NCI-H446 treated with DMSO at 0.1 percent for 48 hours (cell line): ENCODE measurements around the gene NDFIP2.
"Not testable (repeated sequence)": the region's sequence is repeated elsewhere in the genome, so short reads cannot be mapped to it uniquely, and the experiment has no call there.

Experiments
- DNase-seq: peaks from one replicate; lab custom pipeline; 2025; lab: John Stamatoyannopoulos, UW

Gene NDFIP2

DNA sequence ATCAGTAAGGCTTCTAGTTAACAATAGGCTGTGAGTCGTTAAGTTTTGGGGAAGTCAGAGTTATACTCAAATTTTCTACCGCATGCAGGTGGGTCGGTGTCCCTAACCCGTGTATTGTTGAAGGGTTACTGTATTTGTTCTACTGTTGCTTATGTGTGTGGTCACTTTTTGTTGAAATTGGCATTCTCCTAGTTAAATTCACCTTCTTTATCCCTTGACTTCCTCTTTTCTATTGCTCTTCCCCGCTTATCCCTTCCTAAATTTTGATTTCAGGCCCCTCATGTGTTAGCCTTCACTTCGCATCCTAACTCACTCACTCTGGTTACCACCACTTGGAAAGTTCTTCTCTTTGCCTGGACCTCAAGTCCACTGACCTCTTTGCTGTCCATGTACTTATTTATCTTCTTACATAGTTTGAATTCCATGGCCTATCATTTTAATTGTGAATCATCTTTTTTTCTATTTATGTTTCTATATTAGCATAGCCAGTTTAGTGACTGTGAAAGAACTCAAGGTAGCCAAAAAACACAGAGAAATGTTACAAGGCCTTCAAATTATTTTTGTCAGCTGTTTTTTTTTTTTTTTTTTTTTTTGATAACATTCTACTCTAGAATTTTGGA is 52.9 kb downstream of the NDFIP2 start:
- no peak for DNase-seq

DNA sequence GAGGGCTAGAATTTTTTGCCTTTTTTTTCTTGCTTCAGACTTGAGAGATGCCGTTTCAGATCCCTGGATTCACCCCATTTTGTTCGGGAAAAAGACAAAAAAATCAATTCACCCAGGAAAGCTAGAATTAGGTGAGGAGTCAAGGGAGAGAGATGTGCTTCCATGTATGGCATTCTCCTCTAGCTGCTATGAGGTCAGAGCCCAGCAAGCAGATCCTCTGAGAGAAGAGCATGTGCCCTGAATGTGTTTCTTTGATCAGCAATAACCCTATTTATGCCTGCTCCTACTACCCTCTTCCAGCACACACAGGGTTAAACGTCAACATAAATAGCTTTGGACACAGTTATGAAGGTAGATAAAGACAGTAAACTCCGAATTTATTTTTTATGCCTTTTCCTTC is 53.6 kb downstream of the NDFIP2 start:
- DNase-seq, result no peak

DNA sequence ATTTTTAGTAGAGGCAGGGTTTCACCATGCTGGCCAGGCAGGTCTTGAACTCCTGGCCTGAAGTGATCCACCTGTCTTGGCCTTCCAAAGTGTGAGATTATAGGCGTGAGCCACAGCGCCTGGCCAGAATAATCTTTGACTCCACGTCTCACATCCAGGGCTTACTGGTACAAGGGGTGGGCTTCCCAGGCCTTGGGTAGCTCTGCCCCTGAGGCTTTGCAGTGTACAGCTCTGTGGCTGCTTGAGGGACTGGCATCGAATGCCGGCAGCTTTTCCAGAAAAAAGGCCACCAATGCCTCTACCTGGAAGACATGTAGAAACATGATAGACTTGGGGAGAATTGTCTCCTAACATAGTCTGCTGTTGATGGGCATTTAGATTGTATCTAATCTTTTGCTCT is 57.8 kb downstream of the NDFIP2 start:
- no peak for DNase-seq

DNA sequence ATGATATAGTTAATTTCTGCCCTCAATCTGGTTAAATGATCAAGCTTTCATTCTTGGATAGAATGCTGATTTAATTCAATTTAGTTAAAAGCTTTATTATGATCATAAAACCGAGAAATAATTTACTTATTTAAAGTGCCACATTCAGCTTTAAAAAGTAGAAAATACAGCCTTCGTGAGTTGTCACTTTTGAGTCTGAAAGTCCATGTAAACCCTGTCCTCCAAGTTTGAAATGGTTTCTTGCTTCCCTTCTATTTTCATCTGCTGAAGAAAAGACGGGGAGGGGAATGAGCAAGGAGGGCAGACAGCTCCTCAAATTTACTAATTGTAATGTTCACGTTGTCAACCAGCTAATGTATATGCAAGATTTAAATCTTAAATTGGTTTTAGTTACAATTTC is 59.5 kb downstream of the NDFIP2 start:
- no peak for DNase-seq

DNA sequence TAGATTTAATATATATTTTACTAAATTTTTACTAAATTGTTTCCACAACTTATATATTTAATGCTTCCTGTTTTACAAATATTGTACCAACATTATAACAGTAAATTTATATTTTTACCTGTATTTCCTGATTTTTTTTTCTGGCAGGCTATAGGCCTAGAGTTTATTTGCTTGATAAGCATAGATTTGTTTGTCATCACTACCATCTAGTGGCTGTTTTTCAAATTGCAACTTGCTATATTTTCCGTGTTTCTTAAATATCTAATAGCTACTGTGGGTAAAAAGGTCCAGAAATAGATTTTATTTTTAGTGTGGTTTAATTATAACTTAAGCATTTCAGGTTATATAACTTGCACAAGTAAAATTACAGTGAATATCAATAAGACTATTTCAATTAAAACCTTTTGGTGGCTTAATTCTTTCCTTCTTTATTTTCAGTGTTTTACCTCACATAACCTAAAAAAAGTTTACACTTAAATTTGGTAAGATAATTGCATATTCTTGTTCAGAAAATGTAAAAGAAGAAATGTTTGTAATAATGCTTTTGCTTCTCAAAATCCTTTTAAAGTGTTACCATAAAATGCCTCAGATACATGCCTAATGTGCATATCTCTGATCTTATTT is 60.6 kb downstream of the NDFIP2 start:
- no peak for DNase-seq

DNA sequence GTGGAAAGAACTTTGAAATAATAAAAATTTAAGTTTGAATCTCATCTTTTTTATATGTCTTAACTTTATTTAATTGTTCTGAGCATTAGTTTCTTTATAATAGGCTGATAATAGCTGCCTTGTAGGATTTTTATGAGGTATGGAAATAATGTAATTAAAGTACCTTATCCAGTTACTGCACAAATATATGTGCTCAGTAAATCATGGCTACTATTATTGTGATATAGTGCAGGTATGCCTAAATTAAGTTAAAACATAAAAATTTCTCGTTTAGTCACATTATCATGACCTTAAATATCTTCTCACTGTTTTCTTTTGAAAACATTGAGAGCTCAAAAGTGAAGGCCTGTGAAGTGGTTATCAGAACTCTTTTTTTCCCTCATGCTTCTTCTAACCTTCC is 62.9 kb downstream of the NDFIP2 start:
- no peak for DNase-seq

DNA sequence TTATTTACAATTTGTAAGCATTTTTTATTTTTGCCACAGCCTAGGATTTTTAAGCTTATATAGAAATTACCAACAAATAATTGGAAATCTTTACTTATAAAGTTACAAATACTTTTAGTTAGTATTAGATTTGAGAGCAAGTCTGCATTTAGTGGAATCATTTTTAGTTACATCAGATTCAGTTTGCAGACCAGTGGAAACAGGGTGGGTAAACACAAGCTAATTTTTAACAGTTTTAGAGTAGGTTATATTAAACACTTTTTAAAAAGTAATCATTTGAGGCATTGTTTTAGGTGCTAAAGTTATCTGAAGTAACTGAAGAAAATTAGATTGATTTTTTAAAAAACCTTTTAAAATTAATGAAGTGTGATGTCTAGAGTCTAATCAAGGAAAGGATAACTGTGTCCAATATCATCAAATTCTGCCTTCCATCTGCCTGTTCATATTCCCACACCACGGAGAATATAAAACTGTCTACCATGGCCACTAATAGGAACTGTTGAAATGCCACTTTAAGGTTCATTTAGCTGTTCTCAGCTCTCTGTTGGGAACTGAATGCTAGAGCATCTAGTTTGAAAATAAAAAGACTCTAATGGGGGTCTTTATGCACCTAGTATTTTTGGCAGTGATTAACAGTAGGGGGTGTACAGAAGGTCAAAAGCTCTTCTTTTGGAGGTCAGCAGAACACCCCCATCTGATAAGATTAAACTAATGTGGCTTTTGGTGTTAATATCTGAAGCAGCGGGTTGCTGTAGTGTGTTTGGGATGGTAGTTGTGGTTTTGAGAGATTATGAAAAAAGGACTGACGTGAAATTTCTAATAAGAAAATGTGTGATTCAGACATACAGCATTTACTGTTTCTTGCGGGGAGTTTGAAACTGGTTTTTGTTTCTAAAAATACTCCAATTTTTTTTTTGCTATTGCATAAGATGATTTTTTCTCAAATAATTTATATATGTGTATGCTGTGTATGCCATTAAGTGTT is 66.5 kb downstream of the NDFIP2 start:
- no peak for DNase-seq

DNA sequence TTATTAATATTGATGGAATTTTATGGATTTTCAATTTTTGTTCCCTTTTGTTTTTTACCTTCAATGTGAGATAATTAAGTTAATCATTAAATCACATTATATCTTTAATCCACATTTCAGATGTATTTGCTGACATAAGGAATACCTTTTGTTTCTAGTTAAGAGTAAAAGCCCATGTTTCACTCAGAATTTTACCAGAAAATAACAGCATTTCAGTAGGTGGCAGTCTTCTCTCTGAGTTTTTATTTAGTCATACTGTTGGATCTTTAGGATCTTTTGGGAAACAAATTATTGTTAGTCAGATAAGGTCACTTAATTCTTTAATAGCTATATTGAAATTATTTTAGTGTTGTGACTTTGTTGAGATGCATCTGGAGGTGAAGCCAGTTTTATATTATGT is 67.9 kb downstream of the NDFIP2 start:
- no peak for DNase-seq

DNA sequence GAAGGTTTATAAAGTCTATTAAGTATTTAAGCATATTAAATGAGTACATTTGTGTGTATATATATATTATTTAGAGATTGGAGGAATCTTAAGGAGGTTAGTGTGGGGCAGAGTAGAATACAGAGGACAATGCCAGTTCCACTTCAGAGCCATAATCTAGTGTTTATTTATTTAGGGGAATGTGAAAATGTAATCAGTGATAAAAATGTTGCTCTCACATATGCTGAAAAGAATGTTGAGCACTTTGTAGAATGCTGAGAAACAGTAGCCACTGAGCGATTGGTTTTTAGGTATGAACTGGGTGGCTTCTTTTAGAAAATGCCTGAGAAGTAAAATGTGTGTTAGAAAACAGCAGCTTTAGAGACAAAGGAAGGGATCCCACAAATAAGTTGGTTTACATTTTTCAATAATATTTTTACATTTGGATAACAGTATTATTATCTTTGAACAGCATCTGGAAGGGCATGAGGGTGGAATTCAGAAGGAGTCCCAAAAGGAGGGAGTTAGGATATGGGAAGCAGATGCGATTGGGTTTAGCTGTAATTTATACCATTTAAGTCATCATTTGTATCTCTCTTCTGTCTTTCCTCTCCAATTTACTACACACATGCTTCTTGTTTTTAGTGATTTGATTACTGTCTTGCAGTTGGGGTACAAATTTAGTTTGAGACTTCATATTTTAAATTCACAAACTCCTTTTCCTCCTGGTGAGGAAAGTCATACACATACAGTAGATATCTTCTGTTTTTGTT is 68.6 kb downstream of the NDFIP2 start:
- no peak for DNase-seq

DNA sequence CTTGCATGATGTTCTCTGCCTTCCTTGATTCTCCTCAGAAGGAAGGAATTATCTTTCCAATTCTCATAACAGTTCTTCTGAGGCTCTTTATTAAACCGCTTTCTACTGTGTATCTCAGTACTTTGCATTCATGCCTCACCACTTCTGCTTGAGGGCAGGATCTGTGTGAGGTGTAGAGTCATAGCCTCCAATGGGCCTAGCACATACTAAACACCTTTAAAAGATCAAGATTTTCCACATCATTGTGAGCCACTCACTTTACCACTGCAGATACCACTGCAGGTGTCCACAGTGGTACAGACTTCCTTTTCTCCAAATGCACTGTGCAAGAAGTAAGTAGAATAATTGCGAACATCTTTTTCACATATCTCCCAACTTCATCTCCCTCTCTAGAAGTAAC is 76.7 kb downstream of the NDFIP2 start:
- no peak for DNase-seq

DNA sequence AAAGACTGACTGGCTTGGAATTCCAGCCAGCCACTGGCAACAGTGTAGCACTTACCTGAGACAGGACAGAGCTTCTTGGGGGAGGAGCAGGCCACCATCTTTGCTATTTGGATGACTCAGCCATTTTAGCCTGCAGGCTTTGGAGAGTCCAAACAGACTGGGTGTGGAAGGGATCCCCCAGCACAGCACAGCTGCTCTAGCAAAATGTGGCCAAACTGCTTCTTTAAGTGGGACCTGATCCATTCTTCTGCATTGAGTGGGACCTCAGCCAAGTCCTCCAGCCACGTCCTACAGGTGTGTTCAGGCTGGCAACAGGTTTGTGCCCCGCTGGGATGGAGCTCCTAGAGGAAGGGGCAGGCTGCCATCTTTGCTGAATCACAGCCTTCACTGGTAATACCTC is 80.0 kb downstream of the NDFIP2 start:
- no peak for DNase-seq

DNA sequence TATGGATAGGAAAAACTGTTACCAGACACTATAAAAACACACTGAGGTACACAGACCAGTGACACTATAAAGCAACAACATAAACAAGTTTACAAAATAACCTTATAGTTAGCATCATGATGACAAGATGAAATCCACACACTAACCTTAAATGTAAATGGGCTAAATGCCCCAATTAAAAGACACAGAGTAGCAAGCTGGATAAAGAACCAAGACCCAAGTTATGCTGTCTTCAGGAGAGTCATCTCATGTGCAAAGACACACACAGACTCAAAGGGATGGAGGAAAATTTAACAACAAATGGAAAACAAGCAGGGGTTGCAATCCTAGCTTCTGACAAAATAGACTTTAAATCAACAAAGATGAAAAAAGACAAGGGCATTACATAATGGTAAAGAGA is 81.6 kb downstream of the NDFIP2 start:
- no peak for DNase-seq

DNA sequence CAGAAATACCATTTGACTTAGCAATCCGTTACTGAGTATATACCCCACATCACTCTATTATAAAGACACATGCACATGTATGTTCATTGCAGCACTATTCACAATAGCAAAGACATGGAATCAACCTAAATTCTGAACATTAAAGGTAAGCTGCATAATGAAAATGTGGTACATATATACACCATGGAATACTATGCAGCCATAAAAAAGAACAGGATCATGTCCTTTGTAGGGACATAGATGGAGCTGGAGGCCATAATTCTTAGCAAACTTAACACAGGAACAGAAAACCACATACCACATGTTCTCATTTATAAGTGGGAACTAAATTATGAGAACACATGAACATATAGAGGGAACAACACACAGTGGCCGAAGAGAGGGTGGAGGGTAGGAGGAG is 85.2 kb downstream of the NDFIP2 start:
- DNase-seq, result no peak

DNA sequence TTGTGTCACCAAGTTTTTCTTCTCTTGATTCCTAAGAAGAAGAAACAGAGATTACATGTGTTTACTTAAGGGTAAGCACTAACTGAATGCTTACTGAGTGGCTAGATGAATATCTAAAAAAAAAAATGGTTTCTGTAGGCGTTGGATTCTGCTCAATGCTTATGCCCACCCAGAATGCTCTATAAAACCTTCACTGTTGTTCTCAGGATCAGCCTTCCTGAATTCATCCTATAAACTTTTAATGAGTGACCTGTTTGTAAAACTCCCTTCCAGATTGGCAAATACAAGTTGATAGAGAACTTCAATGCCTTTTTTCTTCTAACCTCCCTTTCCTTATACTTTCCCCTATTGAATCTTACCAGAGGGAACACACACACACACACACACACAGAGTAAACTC is 90.2 kb downstream of the NDFIP2 start:
- no peak for DNase-seq

DNA sequence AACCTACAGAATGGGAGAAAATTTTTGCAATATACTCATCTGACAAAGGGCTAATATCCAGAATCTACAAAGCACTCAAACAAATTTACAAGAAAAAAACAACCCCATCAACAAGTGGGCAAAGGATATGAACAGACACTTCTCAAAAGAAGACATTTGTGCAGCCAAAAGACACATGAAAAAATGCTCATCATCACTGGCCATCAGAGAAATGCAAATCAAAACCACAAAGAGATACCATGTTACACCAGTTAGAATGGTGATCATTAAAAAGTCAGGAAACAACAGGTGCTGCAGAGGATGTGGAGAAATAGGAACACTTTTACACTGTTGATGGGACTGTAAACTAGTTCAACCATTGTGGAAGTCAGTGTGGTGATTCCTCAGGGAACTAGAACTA is 92.9 kb downstream of the NDFIP2 start:
- not testable (repeated sequence) for DNase-seq

DNA sequence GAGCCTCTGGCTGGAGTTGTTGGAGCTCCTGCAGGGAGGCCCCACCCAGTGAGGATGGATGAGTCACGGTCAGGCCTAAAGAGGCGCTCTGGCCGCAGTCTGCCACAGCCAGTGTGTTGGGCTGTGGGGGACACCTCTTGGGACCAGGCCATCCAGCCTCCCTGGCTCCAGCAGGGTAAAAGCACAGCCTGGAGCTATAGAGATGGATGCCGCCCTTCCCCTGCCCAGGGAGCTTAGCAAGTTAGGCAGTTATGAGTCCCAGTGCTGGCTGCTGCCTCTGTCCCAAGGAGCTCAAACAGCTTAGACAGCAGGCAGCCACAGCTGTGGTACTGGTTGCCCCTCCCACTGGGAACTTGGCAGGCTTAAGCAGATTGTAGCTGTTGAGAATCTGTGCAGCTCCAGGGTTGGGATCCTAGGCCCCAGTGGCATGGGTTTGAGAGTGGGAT is 100.9 kb downstream of the NDFIP2 start:
- no peak for DNase-seq

DNA sequence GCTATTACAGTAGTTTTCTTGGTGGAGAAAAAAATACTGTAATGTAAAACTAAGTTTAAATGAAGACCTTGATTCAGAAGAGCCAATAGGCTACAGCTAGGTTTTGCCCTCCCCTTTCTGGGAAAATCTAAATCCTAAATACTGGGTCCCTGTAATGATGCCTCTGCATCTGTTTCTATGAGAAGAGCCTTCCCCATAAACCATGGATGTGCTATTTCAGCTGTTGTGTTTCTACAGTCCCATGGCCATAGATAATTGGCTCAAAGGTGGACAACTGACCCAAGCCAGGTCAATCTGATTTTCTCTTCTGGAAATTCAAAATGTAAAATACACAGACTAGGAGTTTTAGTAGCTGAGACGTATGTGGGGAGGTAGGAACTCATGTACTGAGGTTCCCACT is 101.9 kb downstream of the NDFIP2 start:
- no peak for DNase-seq

DNA sequence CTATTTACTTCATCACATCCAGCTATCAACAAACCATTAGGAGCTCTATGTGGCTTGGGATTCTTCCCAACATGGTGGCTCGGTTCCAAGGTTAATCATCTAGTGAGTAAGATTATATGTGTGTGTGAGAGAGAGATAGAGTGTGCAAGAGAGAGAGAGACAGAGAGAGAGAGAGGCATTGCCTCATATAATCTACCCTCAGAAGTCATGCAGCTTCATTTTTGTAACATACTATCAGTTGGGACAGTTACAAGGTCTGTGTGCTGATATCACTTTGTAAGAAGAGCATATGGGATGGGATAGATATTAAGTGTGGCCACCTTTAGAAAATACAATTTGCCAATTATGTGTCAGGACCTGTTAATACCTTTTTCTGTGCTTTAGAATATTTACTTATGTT is 104.1 kb downstream of the NDFIP2 start:
- no peak for DNase-seq

DNA sequence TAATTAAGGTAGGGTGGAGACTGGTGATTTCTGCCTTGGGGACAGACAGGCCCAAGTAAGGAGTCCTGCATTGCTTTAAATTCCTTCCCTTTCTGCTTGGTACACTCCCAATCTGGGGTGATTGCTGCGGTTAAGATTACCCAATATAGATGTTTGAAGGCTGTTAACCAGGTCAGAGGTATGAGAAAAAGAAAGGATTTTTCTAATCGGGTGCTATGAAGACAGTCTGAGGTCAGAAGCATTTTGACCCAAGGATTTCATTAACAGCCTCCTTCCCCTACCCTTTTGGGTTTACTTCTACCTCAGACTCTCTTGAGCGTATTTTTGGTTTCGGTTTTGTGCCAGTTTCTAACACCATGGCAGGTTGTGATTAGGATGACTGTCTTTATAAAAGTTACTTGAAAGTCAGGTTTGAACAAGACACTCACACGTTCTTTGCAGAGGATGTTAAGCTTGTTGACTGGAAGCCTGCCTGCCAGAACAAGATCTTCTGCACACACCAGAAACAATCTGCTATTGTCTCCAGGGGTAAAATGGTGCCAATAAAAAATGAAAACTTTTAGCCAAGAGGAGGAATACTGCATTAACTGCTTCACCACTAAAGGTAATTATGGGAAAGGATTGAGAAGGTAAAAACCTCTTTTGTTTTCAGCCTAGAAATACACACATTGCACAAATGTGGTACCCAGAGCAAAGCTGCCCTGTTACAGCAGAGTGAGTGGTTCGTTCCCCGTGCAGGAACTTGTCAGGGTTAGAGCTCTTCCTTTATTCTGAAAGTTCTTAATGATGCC is 108.8 kb downstream of the NDFIP2 start:
- DNase-seq, result no peak

DNA sequence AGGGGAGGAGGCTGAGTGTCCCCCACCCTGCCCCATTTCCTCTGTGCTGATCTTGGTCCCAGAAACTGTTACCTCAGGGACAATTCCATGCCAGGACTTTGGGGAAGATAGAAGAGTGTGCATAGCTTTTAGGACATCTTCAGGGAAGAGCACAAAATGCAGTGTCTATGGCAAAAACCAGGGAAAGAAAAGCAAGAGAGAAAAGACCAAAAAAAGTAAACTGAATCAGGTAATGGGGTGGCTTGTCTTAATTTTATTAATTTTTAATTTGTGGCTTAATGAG is 109.4 kb downstream of the NDFIP2 start:
- DNase-seq, result no peak

DNA sequence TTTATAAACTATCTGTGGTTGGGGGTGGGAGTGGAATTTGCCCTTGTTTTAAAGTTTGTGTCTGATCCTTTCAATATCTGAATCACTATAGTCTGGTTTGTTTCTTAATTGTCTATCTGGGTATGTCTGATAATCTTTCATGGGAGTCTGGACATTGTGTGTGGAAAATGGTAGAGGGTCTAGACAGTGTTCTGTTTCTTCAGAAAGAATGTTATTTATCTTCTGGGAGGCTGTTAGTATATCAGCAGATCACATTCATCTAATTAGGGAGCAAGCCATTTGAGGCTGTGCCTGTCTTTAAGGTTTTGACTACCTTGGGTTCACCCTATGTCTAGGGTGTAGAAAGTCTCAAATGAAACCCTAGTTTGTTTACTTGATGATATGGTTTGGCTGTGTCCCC is 110.5 kb downstream of the NDFIP2 start:
- DNase-seq, result no peak

DNA sequence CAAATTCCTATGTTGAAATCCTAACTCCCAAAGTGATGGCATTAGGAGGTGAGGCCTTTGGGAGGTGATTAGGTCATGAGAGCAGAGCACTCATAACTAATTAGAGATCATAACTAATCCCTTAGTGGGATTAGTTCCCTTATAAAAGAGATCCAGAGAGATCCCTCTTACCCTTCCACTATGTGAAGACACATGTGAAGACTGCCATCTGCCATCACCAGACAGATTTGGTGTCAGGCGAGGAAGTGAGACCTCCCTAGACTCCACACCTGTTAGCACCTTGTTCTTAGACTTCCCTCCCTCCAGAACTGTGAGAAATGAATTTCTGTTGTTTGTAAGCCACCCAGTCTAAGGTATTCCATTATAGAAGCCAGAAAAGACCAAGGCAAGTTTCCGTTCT is 112.2 kb downstream of the NDFIP2 start:
- no peak for DNase-seq
